NCI-H1436 (cell line): ENCODE data around the gene DBR1.

Source experiments
- DNase-seq: peaks from one replicate; lab custom pipeline; 2025; lab: John Stamatoyannopoulos, UW

Gene DBR1

DNA sequence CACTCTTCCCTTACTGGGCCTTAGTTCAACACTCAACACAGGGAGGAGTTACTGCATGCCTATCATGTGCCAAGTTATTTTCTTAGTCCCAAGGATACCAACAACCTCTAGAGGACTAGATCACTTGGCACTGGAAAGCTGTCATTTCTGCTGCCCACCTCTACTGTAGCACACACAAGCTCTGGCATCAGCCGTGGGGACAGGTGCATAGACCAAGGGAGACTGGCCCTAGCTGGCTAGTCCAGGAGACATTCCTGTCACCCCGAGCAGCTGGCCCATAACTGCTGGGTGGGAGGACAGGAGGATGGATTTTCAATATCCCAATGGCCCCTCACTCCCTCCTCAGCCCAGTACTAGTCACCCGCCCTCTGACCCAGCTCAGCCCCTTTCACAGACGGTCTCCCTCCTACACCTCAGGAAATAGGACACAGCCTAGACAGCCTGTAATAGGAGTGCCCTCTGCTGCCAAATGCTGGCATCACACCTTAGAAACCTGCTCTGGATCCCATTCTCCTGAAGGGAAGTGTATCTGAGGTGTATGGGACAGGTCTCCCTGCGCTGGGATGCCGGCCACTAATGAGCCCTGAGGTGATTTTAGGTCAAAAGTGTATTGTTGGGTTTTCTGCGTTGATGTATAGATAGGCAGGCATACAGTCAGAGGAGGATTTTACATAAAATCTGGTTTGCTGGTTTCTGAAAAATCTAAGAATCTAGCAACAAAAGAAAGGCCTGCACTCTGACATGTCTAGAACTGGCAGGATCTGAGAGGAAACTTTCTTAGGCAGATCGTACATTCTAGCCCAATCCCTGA lies 55.9 kb downstream of the DBR1 start:
- DNase-seq: peak; percentile 42

DNA sequence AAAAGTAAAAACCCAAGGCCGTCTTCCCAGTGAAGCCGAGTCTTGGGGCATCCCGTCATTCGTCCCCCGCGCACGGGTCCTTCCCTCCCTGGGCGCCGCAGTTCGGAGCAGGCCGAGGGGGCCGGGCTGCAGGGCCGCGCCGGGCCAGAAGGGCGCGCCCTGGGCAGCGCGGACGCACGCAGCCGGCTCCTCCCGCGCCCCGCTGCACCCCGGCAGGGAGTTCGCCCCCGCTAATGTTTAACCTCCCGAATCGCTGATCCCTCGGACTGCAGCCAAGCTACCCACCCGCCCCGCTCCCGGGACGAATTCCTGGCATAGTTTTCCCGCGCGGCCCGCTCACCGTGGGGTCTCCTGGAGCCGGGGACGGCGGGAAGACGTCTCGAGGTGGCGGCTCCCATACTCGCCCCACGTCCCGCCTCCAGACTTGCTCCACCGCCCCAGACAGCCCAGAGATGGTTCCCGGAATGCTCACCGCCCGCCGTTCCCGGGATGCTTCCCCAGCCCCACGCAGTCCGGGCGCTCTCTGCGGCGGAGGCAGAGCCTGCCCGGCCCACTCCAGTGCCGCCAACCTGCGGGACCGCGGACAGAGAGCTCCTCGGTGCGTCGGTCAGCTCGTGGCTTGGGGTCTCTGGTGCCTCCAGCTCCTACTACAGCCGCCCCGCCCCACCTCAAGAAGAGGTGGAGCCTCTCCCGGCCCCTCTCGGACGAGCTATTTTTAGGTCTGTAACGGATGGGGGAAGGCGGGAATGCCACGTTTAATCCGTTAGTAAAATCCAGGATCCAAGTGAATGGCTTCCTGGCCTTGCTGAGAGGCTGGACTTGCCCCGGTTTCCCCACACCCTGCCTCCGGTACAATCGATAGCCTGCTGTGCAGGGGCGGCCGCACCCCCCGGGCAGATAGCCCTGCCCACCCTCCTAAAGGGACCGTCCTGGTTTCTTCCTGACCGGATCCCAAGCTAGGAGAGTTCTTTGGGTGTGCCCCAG lies 59.4 kb downstream of the DBR1 start, which contains the start of gene DZIP1L:
TSS of gene DZIP1L (minus strand) at position 621 of the 984 bp plus-strand sequence. CDS start 11,637 bp downstream, outside the sequence.
- DNase-seq: no peak

DNA sequence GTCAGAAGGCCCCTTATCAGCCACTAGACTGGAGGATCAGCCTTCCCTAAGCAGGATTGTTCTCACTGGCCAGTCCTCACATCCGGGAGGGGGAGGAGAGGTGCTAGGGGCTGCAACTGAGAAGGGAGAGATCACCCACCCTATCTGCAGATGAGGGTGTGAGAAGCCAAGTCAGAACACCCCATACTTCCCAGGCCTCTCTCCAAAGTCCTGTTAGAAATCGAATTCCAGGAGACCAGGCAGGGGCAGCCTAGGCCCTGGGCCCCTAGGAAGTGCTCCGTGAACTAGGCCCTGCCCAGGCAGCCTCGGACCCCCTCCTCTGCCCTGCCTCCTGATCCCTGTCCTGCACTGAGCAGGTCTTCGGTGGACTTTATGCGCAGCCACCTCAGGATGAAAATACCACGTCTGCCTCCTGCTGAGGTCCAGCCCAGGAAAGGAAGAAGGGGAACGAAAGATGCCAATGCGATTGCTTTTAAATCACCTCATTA lies 60.2 kb downstream of the DBR1 start:
- no peak for DNase-seq

DNA sequence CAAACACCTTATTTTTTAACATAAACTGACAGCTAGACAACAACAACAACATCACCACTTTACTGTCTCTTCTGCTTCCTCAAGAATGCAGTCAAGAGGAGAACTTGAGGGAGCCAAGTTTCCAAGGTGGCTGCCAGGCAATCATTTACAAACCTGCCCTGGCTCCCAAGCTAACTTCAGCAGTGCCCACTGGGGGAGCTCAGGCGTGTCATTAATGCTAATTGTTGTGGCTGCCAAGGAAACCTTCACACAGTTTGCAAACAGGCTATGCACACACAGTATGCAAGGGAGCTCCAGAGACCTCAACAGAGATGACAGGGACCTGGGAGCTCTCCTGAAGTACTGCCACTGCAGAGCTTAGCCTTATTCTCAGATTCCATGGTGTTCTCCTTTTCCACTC lies 61.4 kb downstream of the DBR1 start:
- no peak for DNase-seq

DNA sequence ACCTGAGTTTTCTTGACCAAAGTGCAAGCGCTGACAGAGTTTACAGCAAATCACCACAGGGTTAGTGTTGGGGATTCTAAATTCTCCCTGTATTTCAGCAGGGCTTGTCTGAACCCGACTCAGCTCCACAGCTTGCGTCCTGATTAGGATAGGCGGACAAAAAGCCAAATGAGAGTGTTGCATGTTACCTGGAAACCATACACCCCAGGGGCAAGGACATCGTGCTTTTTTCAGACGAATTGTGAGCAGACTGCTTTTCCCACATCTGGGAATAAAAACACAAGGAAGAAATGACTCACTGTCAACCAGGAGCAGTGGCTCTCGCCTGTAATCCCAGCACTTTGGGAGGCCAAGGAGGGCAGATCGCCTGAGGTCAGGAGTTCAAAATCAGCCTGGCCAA lies 62.4 kb downstream of the DBR1 start:
- DNase-seq: no peak
